Activated CD8-positive, alpha-beta memory T cell treated with anti-CD3 and anti-CD28 coated beads for 1 hour (primary cell): ENCODE measurements around the gene WDR54.

Source experiments
- DNase-seq, 2 donors: peaks; one replicate each; pipeline ENCODE4 v3.0.0-alpha.2; 2020; ENCODE audit warnings: low read depth in 1 of 2; ENCODE audit errors: extremely low read depth in 1 of 2

WDR54 gene

GRCh38 chr2:74421221-74421870 is at the start of gene WDR54, which contains the start of gene C2orf81:
TSS of gene WDR54 (plus strand) at chr2:74421730. CDS start at chr2:74422154, 424 bp downstream.
TSS of gene C2orf81 (minus strand) at chr2:74421619. CDS start at chr2:74421560, 59 bp downstream.
- DNase-seq = peak; percentile 83 to 93

GRCh38 chr2:74372674-74373073 is 48.9 kb upstream of the WDR54 start:
- no peak for DNase-seq

GRCh38 chr2:74373221-74373676 is 48.3 kb upstream of the WDR54 start:
- DNase-seq = no peak

GRCh38 chr2:74373985-74374384 is 47.5 kb upstream of the WDR54 start:
- DNase-seq = no peak

GRCh38 chr2:74374509-74375205 is 46.9 kb upstream of the WDR54 start:
- DNase-seq = no peak

- DNase-seq = no peak
These were observed 45.7 kb upstream of the WDR54 start for GRCh38 chr2:74375838-74376237.

GRCh38 chr2:74378007-74378406 is 43.5 kb upstream of the WDR54 start:
- no peak for DNase-seq

- no peak for DNase-seq
These were observed 41.4 kb upstream of the WDR54 start, which contains the start of gene DCTN1 for GRCh38 chr2:74379851-74380789. TSS of gene DCTN1 (minus strand) at chr2:74380311. CDS start at chr2:74380037, 274 bp downstream.

- DNase-seq = no peak
These were observed 39.8 kb upstream of the WDR54 start for GRCh38 chr2:74381751-74382150.

GRCh38 chr2:74383254-74383653 is 38.3 kb upstream of the WDR54 start:
- DNase-seq = no peak

GRCh38 chr2:74384051-74384450 is 37.5 kb upstream of the WDR54 start:
- DNase-seq = no peak

GRCh38 chr2:74385396-74385795 is 36.1 kb upstream of the WDR54 start:
- DNase-seq = no peak

GRCh38 chr2:74387346-74387745 is 34.2 kb upstream of the WDR54 start:
- DNase-seq = no peak

GRCh38 chr2:74390606-74391005 is 30.9 kb upstream of the WDR54 start:
- no peak for DNase-seq

- no peak for DNase-seq
These were observed 30.3 kb upstream of the WDR54 start for GRCh38 chr2:74391209-74391579.

- DNase-seq = peak; percentile 91 to 95
These were observed 29.7 kb upstream of the WDR54 start for GRCh38 chr2:74391580-74392448.

GRCh38 chr2:74392449-74392743 is 29.1 kb upstream of the WDR54 start:
- DNase-seq = no peak

- DNase-seq = no peak
These were observed 28.0 kb upstream of the WDR54 start for GRCh38 chr2:74393525-74393924.

- DNase-seq = no peak
These were observed 25.4 kb upstream of the WDR54 start for GRCh38 chr2:74396149-74396548.

GRCh38 chr2:74399785-74400184 is 21.7 kb upstream of the WDR54 start:
- no peak for DNase-seq
